ENCODE results near the gene CAPN8. TPM values are rescaled to one million over a fixed set of nuclear protein-coding genes. Genes with fewer than 3 reads are reported as not detected.

Gene CAPN8
- total and polyA plus RNA-seq, 4 donors, result 0.08 to 0.16 TPM; not detected in 2

DNA sequence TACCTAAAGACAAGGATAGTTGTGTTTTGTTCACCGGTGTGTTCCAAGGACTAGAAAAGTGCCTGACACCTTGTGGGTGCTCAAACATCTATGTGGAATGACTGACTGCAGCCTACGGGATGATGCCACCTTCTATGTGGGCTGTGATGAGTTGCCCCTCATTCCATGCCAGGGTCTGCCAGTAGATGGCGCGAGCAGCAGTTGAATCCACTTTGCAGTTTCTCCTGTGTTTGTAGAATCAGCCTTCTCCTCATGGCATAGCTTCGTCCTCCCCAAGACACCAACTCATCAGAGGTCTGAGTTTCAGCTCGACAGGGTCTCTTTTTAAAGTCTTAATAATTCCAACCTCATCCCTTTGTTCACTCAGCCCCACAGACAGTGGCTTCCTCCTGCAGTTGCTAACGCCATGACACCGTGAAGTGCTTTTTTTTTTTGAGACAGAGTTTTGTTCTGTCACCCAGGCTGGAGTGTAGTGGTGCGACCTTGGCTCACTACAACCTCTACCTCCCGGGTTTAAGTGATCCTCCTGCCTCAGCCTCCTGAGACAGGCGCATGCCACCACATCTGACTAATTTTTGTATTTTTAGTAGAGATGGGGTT, 133.7 kb downstream of the CAPN8 start:
- DNase-seq (ENCODE audit: low spot score), result peak; percentile 52
- Histone ChIP-seq H3K4me1 (ENCODE audit: control insufficient read depth in 4 of 4, insufficient read depth in 4 of 4, low read length in 3 of 4) (no peaks in the 10 kb centered on the region), H3K4me3 (ENCODE audit: low read depth in 1 of 3, low read length in 3 of 3) (no peak overlapping the region), H3K27me3 (ENCODE audit: control insufficient read depth in 4 of 4, insufficient read depth in 4 of 4, low read length in 3 of 4) (no peaks in the 10 kb centered on the region), H3K27ac (ENCODE audit: low read depth in 1 of 2, low read length in 2 of 2) (no peak overlapping the region), H3K9ac (ENCODE audit: low read depth in 1 of 2, low read length in 2 of 2) (no peak overlapping the region), H3K9me3 (ENCODE audit: control insufficient read depth in 4 of 4, low read length in 3 of 4) (peaks cover 0 to 6% (median 2%) of the 10 kb centered on the region in 4 donors), H3K36me3 (ENCODE audit: control insufficient read depth in 4 of 4, insufficient read depth in 3 of 4, low read depth in 1 of 4, low read length in 3 of 4) (no peaks in the 10 kb centered on the region)
- TF ChIP-seq RAD21 (IDR thresholded peaks at IDR 0.05) (peak; percentile 79 to 89), FOXA1 (IDR thresholded peaks at IDR 0.05) (no peak)
- TF ChIP-seq, protein P1, sequence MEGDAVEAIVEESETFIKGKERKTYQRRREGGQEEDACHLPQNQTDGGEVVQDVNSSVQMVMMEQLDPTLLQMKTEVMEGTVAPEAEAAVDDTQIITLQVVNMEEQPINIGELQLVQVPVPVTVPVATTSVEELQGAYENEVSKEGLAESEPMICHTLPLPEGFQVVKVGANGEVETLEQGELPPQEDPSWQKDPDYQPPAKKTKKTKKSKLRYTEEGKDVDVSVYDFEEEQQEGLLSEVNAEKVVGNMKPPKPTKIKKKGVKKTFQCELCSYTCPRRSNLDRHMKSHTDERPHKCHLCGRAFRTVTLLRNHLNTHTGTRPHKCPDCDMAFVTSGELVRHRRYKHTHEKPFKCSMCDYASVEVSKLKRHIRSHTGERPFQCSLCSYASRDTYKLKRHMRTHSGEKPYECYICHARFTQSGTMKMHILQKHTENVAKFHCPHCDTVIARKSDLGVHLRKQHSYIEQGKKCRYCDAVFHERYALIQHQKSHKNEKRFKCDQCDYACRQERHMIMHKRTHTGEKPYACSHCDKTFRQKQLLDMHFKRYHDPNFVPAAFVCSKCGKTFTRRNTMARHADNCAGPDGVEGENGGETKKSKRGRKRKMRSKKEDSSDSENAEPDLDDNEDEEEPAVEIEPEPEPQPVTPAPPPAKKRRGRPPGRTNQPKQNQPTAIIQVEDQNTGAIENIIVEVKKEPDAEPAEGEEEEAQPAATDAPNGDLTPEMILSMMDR (IDR thresholded peaks at IDR 0.05; ENCODE audit: low read depth, low read length, missing input control), result peak; percentile 73
- 48% methylated on average over 11 of the region's 11 CpGs for WGBS

DNA sequence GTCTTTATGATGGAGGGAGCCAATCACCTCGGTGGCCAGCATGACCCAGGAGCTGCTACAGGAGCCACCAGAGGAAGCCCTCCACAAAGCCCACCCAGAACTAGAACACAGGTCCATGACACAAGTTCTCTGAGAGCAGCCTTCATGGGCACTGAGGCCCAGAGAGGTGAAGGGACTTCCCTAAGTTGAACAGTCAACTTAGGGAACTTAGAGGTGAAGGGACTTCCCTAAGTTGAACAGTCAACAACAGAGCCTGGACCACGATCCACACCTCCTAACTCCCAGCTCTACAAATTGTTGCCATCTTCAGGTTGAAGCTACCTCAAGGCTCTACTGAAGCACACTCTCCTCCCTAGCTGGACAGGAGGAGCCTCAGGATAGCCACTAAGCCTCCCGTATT, 139.5 kb downstream of the CAPN8 start:
- no peak overlapping the region for H3K27ac ChIP-seq (ENCODE audit: low read depth in 1 of 2, low read length in 2 of 2)
- no peak overlapping the region for H3K9ac ChIP-seq (ENCODE audit: low read depth in 1 of 2, low read length in 2 of 2)
- TF ChIP-seq TAF1 (conservative IDR thresholded peaks at IDR 0.05) (no peak), MAX (IDR thresholded peaks at IDR 0.05) (no peak), YY1 (IDR thresholded peaks at IDR 0.05) (no peak), RAD21 (IDR thresholded peaks at IDR 0.05) (no peak), SP1 (IDR thresholded peaks at IDR 0.05) (no peak), JUND (IDR thresholded peaks at IDR 0.05) (no peak), FOXA2 (IDR thresholded peaks at IDR 0.05) (no peak), GABPA (IDR thresholded peaks at IDR 0.05 in 1 of 2, conservative IDR thresholded peaks at IDR 0.05 in 1 of 2) (no peak), EGR1 (IDR thresholded peaks at IDR 0.05; ENCODE audit: low read depth in 2 of 2) (no peak)
- TF ChIP-seq, protein P2, sequence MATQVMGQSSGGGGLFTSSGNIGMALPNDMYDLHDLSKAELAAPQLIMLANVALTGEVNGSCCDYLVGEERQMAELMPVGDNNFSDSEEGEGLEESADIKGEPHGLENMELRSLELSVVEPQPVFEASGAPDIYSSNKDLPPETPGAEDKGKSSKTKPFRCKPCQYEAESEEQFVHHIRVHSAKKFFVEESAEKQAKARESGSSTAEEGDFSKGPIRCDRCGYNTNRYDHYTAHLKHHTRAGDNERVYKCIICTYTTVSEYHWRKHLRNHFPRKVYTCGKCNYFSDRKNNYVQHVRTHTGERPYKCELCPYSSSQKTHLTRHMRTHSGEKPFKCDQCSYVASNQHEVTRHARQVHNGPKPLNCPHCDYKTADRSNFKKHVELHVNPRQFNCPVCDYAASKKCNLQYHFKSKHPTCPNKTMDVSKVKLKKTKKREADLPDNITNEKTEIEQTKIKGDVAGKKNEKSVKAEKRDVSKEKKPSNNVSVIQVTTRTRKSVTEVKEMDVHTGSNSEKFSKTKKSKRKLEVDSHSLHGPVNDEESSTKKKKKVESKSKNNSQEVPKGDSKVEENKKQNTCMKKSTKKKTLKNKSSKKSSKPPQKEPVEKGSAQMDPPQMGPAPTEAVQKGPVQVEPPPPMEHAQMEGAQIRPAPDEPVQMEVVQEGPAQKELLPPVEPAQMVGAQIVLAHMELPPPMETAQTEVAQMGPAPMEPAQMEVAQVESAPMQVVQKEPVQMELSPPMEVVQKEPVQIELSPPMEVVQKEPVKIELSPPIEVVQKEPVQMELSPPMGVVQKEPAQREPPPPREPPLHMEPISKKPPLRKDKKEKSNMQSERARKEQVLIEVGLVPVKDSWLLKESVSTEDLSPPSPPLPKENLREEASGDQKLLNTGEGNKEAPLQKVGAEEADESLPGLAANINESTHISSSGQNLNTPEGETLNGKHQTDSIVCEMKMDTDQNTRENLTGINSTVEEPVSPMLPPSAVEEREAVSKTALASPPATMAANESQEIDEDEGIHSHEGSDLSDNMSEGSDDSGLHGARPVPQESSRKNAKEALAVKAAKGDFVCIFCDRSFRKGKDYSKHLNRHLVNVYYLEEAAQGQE (IDR thresholded peaks at IDR 0.05), result no peak
- TF ChIP-seq, protein P1 (IDR thresholded peaks at IDR 0.05; ENCODE audit: low read depth, low read length, missing input control), result no peak
- TF ChIP-seq, protein P3, sequence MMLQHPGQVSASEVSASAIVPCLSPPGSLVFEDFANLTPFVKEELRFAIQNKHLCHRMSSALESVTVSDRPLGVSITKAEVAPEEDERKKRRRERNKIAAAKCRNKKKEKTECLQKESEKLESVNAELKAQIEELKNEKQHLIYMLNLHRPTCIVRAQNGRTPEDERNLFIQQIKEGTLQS (IDR thresholded peaks at IDR 0.05), result no peak
- no peaks in the 10 kb centered on the region for H3K27me3 ChIP-seq (ENCODE audit: control insufficient read depth in 4 of 4, insufficient read depth in 4 of 4, low read length in 3 of 4)
- WGBS, result 85% methylated on average over 3 of the region's 3 CpGs
- no peak for DNase-seq (ENCODE audit: low spot score)
- no peak overlapping the region for H3K4me3 ChIP-seq (ENCODE audit: low read depth in 1 of 3, low read length in 3 of 3)
- H3K4me1 ChIP-seq (ENCODE audit: control insufficient read depth in 4 of 4, insufficient read depth in 4 of 4, low read length in 3 of 4), result no peaks in the 10 kb centered on the region
- no peaks in the 10 kb centered on the region for H3K36me3 ChIP-seq (ENCODE audit: control insufficient read depth in 4 of 4, insufficient read depth in 3 of 4, low read depth in 1 of 4, low read length in 3 of 4)
- H3K9me3 ChIP-seq (ENCODE audit: control insufficient read depth in 4 of 4, low read length in 3 of 4), result peaks cover 0 to 6% (median 2%) of the 10 kb centered on the region in 4 donors
